Neural cell (in vitro differentiated cells): ENCODE data around the gene JOSD2. TPM values are rescaled to one million over a fixed set of nuclear protein-coding genes. Genes with fewer than 3 reads are reported as not detected.

ENCODE experiments used
- H2AFZ ChIP-seq: fragments of 200-600, 300-800 bp; sonication (generic), shearing (Covaris generic); 2 replicates; pipeline ENCODE4 v1.6.0; 2014; ENCODE audit warnings: low read depth, mild to moderate bottlenecking, antibody characterized with exemption, low read length, moderate library complexity
- H3F3A ChIP-seq: fragments of 200-600 bp; shearing (Covaris generic); 2 replicates; pipeline ENCODE4 v1.6.1; 2016; ENCODE audit warnings: mild to moderate bottlenecking, moderate library complexity, mixed read lengths, antibody characterized with exemption, low read length; ENCODE audit not compliant: insufficient read depth, poor library complexity, severe bottlenecking
- H3K27ac ChIP-seq: fragments of 200-600, 300-800 bp; sonication (generic), shearing (Covaris generic); 2 replicates; pipeline ENCODE4 v1.5.1; 2014; ENCODE audit warnings: mild to moderate bottlenecking, low read length, moderate library complexity
- H3K27me3 ChIP-seq: fragments of 300-800, 200-600 bp; sonication (generic), shearing (Covaris generic); 2 replicates; pipeline ENCODE4 v1.6.0; 2014; ENCODE audit warnings: mild to moderate bottlenecking, low read depth, low read length, moderate library complexity; ENCODE audit not compliant: insufficient read depth
- H3K36me3 ChIP-seq: fragments of 300-800, 200-600 bp; sonication (generic), shearing (Covaris generic); 2 replicates; pipeline ENCODE4 v1.5.1; 2014; ENCODE audit warnings: mild to moderate bottlenecking, antibody characterized with exemption, low read length, moderate library complexity; ENCODE audit not compliant: insufficient read depth
- H3K4me2 ChIP-seq: fragments of 300-800, 200-600 bp; sonication (generic), shearing (Covaris generic); 2 replicates; pipeline ENCODE4 v1.6.0; 2014; ENCODE audit warnings: mild to moderate bottlenecking, low read length
- H3K4me3 ChIP-seq: fragments of 300-800, 200-600 bp; sonication (generic), shearing (Covaris generic); 2 replicates; pipeline ENCODE4 v1.5.1; 2014; ENCODE audit warnings: mild to moderate bottlenecking, low read length, moderate library complexity
- H3K79me2 ChIP-seq: fragments of 200-600 bp; shearing (Covaris generic); replicated peaks from 2 replicates; pipeline ENCODE4 v1.6.0; 2014; ENCODE audit warnings: mild to moderate bottlenecking, low read length, moderate library complexity; ENCODE audit not compliant: insufficient read depth
- H3K9ac ChIP-seq: fragments of 300-800, 200-600 bp; sonication (generic), shearing (Covaris generic); 2 replicates; pipeline ENCODE4 v1.6.1; 2016; ENCODE audit warnings: mild to moderate bottlenecking, low read length, mixed read lengths
- H3K9me2 ChIP-seq: fragments of 200-600 bp; shearing (Covaris generic); 2 replicates; pipeline ENCODE4 v1.6.1; 2016; ENCODE audit warnings: mild to moderate bottlenecking, low read length, mixed read lengths; ENCODE audit not compliant: insufficient read depth
- H3K9me3 ChIP-seq: fragments of 200-600, 300-800 bp; sonication (generic), shearing (Covaris generic); 2 replicates; pipeline ENCODE4 v1.6.1; 2016; ENCODE audit warnings: mild to moderate bottlenecking, mixed run types, low read length, moderate library complexity, mixed read lengths
- H4K20me1 ChIP-seq: fragments of 200-600 bp; shearing (Covaris generic); 2 replicates; pipeline ENCODE4 v1.6.1; 2016; ENCODE audit warnings: mild to moderate bottlenecking, mixed run types; ENCODE audit not compliant: insufficient read depth
- EP300 ChIP-seq: fragments of 450-650 bp; conservative IDR thresholded peaks from 2 replicates; pipeline ENCODE4 v1.6.1; 2014; ENCODE audit warnings: antibody characterized with exemption, mild to moderate bottlenecking, moderate library complexity; ENCODE audit not compliant: poor library complexity, severe bottlenecking
- EZH2 ChIP-seq: fragments of 200-600, 300-800 bp; shearing (Covaris generic), sonication (generic); IDR thresholded peaks from 2 replicates; pipeline ENCODE4 v1.6.1; 2014; ENCODE audit warnings: antibody characterized with exemption, low read length, borderline replicate concordance, mild to moderate bottlenecking; ENCODE audit not compliant: insufficient read depth, poor library complexity, severe bottlenecking
- MXI1 ChIP-seq: fragments of 450-650 bp; conservative IDR thresholded peaks from 2 replicates; pipeline ENCODE4 v1.6.1; 2014; ENCODE audit warnings: antibody characterized with exemption, mild to moderate bottlenecking; ENCODE audit not compliant: poor library complexity, severe bottlenecking
- POLR2AphosphoS5 ChIP-seq: IDR thresholded peaks from 2 replicates; pipeline ENCODE4 v1.6.1; 2012
- RAD21 ChIP-seq: fragments of 450-650 bp; conservative IDR thresholded peaks from 2 replicates; pipeline ENCODE4 v1.6.1; 2014; ENCODE audit warnings: antibody characterized with exemption, mild to moderate bottlenecking, moderate library complexity
- TAF1 ChIP-seq: IDR thresholded peaks from 2 replicates; pipeline ENCODE4 v1.6.1; 2012; ENCODE audit warnings: low read depth
- polyA plus RNA-seq: library from polyadenylated mRNA; depleted of rRNA; stranded (reverse); fragments of >200 nt; gene quantifications from 2 replicates; pipeline ENCODE4 v1.2.3, GENCODE V29; 2014
- TF ChIP-seq, protein P1 (sequence below): fragments of 450-650 bp; IDR thresholded peaks from 2 replicates; pipeline ENCODE4 v1.5.1; 2014; ENCODE audit warnings: antibody characterized with exemption, mild to moderate bottlenecking, moderate library complexity; ENCODE audit not compliant: poor library complexity, severe bottlenecking

The JOSD2 gene
- polyA plus RNA-seq, 1 donor from 2014 or later = 10.7 TPM

DNA sequence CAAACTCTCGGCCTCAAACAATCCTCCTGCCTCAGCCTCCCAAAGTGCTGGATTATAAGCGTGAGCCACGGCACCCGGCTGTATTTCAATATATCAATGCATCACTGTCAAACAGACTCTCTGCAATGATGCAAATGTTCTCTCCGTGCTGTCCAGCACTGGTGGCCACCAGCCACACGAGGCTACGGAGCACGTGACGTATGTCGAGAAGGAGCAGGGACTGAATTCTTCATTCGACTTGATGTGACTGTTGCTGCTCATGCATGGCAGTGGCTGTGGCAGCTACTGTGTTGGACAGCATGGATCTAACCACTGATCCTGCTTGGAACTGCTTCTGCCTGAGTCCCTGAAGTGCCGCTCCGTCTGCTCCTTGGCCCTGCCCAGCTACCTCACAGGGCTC, 47.5 kb upstream of the JOSD2 start:
- Histone ChIP-seq H3K9ac (no peak overlapping the region), H3K4me3 (no peak overlapping the region), H4K20me1 (peaks cover 19% of the 10 kb centered on the region), H3K27me3 (no peaks in the 10 kb centered on the region), H3K79me2 (peaks cover 66% of the 10 kb centered on the region), H2AFZ (no peak overlapping the region), H3K36me3 (peaks cover 4% of the 10 kb centered on the region), H3K9me2 (no peaks in the 10 kb centered on the region), H3F3A (no peaks in the 10 kb centered on the region), H3K4me2 (no peak overlapping the region), H3K9me3 (no peaks in the 10 kb centered on the region), H3K27ac (no peak overlapping the region)
- TF ChIP-seq MXI1 (no peak), TAF1 (no peak), EZH2 (no peak), POLR2AphosphoS5 (no peak)

GRCh38 chr19:50558039-50558438, 47.0 kb upstream of the JOSD2 start:
- no peak overlapping the region for H3K4me2 ChIP-seq
- no peak overlapping the region for H3K27ac ChIP-seq
- no peak overlapping the region for H2AFZ ChIP-seq
- peaks cover 4% of the 10 kb centered on the region for H3K36me3 ChIP-seq
- TF ChIP-seq POLR2AphosphoS5 (peak; percentile 3), RAD21 (no peak)
- no peaks in the 10 kb centered on the region for H3K27me3 ChIP-seq
- H3K4me3 ChIP-seq = no peak overlapping the region
- H4K20me1 ChIP-seq = peaks cover 19% of the 10 kb centered on the region
- no peaks in the 10 kb centered on the region for H3F3A ChIP-seq
- H3K79me2 ChIP-seq = peaks cover 63% of the 10 kb centered on the region
- H3K9me2 ChIP-seq = no peaks in the 10 kb centered on the region
- no peaks in the 10 kb centered on the region for H3K9me3 ChIP-seq
- H3K9ac ChIP-seq = no peak overlapping the region

DNA sequence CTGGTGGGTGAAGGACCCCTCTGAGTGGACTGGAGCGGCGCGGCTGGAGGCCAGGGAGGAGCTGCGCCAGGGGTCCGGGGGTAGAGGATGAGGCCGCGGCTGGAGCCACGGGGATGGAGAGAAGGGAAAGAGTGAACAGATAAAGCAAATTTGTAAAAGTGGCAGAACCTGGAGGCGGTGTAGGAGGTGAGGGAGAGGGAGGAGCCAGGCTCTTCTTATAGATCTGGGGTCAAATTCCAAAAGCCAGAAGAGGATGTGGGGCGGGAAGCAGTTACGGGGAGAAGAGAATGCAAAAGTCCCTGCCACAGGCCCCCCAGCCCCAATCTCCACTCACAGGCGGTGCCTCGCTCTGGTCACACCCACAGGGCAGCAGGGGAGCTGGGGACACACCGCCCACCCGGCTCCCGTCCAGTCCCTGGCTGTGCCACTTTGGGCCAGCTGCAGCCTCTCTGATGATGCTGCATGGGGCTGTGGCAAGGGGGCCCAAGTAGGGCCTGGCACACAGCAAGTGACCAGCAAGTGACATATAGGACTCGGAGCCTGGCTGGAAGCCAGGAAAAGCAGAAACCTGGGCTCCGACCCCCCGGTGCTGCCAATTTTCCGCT, 46.1 kb upstream of the JOSD2 start:
- no peaks in the 10 kb centered on the region for H3K9me3 ChIP-seq
- no peak for TF ChIP-seq POLR2AphosphoS5
- no peak for TF ChIP-seq TAF1
- TF ChIP-seq, protein P1, sequence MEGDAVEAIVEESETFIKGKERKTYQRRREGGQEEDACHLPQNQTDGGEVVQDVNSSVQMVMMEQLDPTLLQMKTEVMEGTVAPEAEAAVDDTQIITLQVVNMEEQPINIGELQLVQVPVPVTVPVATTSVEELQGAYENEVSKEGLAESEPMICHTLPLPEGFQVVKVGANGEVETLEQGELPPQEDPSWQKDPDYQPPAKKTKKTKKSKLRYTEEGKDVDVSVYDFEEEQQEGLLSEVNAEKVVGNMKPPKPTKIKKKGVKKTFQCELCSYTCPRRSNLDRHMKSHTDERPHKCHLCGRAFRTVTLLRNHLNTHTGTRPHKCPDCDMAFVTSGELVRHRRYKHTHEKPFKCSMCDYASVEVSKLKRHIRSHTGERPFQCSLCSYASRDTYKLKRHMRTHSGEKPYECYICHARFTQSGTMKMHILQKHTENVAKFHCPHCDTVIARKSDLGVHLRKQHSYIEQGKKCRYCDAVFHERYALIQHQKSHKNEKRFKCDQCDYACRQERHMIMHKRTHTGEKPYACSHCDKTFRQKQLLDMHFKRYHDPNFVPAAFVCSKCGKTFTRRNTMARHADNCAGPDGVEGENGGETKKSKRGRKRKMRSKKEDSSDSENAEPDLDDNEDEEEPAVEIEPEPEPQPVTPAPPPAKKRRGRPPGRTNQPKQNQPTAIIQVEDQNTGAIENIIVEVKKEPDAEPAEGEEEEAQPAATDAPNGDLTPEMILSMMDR = no peak
- no peak for TF ChIP-seq EP300
- H3K79me2 ChIP-seq = peaks cover 65% of the 10 kb centered on the region
- H3K4me2 ChIP-seq = no peak overlapping the region
- no peaks in the 10 kb centered on the region for H3K27me3 ChIP-seq
- H3K36me3 ChIP-seq = peaks cover 4% of the 10 kb centered on the region
- H3K27ac ChIP-seq = peak overlapping the region; percentile 57
- H3F3A ChIP-seq = no peaks in the 10 kb centered on the region
- H3K4me3 ChIP-seq = peak overlapping the region; percentile 50
- H2AFZ ChIP-seq = no peak overlapping the region
- no peaks in the 10 kb centered on the region for H3K9me2 ChIP-seq
- H4K20me1 ChIP-seq = peaks cover 17% of the 10 kb centered on the region
- H3K9ac ChIP-seq = peak overlapping the region; percentile 44
